Cardiac muscle cell (in vitro differentiated cells and primary cell): ENCODE data around the gene SLC12A5. TPM values are rescaled to one million over a fixed set of nuclear protein-coding genes. Genes with fewer than 3 reads are reported as not detected.
A peak's percentile ranks its signal among the peaks of the same experiment; 100 is the strongest.

ENCODE experiments used
- DNase-seq, 2 donors: peaks; one replicate each; pipeline versions ENCODE4 v3.0.0 to v3.0.0-alpha.2; 2010 to 2017; ENCODE audit warnings: low read depth in 1 of 2, low spot score in 1 of 2
- H3K27ac ChIP-seq: fragments of 200-600 bp; sonication (generic); 2 replicates; pipeline ENCODE4 v1.5.1; 2016
- H3K27me3 ChIP-seq: fragments of 200-600 bp; sonication (generic); 2 replicates; pipeline ENCODE4 v1.6.0; 2016; ENCODE audit warnings: control low read depth
- H3K36me3 ChIP-seq: fragments of 200-600 bp; sonication (generic); 2 replicates; pipeline ENCODE4 v1.5.1; 2016; ENCODE audit warnings: control low read depth
- H3K4me1 ChIP-seq: fragments of 200-600 bp; sonication (generic); 2 replicates; pipeline ENCODE4 v1.8.1; 2017; ENCODE audit warnings: low read depth, mild to moderate bottlenecking, mixed run types
- H3K4me3 ChIP-seq: fragments of 200-600 bp; sonication (generic); 2 replicates; pipeline ENCODE4 v1.5.1; 2016; ENCODE audit warnings: mild to moderate bottlenecking
- H3K9me3 ChIP-seq: fragments of 200-600 bp; sonication (generic); 2 replicates; pipeline ENCODE4 v1.5.1; 2017; ENCODE audit warnings: low read depth, mild to moderate bottlenecking, control low read depth
- polyA plus RNA-seq: library from polyadenylated mRNA; unstranded; fragments of >200 nt; fragmentation: Nextera tagmentation; extraction: Ambion mirVana; gene quantifications from 2 replicates; pipeline ENCODE4 v1.2.1, GENCODE V29; 2016
- total RNA-seq: library from RNA; depleted of rRNA; stranded (reverse); fragments of >200 nt; gene quantifications from 2 replicates; pipeline ENCODE4 v1.2.3, GENCODE V29; 2016
- TF ChIP-seq, protein P1 (sequence below): IDR thresholded peaks from 2 replicates; pipeline ENCODE4 v1.5.1; 2012; ENCODE audit warnings: low read depth, mild to moderate bottlenecking, low read length

Gene SLC12A5
- total and polyA plus RNA-seq, 2 experiments from 2014 or later: 8.3 to 27.9 TPM

DNA sequence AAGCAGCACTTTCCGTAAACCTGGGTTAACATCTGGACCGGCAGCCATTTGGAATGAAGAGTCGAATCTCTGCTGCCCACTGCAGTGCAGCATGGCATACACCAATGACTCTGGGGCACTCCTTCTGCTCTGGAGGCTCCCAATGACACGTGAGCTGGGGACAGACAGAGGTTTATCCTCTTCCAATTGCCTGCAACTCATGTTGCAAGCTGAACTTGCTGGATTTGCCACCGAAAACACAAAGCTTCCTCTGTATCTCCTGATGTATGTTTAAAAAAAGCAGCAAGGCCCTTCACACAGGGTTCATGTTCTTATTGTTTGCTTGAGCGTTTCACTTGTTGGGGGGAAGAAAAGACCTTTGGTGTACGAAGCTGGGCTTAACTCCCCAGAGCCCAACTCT, 49.9 kb downstream of the SLC12A5 start:
- no peaks in the 10 kb centered on the region for H3K9me3 ChIP-seq
- no peak overlapping the region for H3K4me3 ChIP-seq
- H3K27ac ChIP-seq: no peak overlapping the region
- no peaks in the 10 kb centered on the region for H3K27me3 ChIP-seq
- no peak for DNase-seq
- peaks cover 4% of the 10 kb centered on the region for H3K36me3 ChIP-seq
- peaks cover 34% of the 10 kb centered on the region for H3K4me1 ChIP-seq
- TF ChIP-seq, protein P1, sequence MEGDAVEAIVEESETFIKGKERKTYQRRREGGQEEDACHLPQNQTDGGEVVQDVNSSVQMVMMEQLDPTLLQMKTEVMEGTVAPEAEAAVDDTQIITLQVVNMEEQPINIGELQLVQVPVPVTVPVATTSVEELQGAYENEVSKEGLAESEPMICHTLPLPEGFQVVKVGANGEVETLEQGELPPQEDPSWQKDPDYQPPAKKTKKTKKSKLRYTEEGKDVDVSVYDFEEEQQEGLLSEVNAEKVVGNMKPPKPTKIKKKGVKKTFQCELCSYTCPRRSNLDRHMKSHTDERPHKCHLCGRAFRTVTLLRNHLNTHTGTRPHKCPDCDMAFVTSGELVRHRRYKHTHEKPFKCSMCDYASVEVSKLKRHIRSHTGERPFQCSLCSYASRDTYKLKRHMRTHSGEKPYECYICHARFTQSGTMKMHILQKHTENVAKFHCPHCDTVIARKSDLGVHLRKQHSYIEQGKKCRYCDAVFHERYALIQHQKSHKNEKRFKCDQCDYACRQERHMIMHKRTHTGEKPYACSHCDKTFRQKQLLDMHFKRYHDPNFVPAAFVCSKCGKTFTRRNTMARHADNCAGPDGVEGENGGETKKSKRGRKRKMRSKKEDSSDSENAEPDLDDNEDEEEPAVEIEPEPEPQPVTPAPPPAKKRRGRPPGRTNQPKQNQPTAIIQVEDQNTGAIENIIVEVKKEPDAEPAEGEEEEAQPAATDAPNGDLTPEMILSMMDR: no peak

DNA sequence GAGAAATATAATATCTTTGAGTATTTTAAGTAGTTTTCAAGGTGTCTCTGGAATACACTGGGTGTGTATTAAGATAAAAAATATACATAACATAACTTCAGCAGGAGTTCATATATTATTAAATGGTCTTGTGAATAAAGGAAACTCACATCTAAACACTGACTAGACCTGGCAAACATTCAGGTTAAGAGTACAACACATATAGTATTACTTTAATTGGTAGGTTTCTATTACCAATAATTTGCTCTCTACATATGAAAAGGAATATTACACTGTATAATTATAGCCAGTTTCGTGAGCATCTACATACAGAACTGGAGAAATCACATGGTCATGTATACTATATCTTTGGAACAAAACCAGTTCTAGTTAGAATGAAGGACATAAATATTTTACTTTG, 52.1 kb downstream of the SLC12A5 start:
- no peak for DNase-seq
- H3K4me3 ChIP-seq: no peak overlapping the region
- H3K36me3 ChIP-seq: peaks cover 4% of the 10 kb centered on the region
- no peaks in the 10 kb centered on the region for H3K27me3 ChIP-seq
- H3K9me3 ChIP-seq: no peaks in the 10 kb centered on the region
- H3K4me1 ChIP-seq: peaks cover 33% of the 10 kb centered on the region
- H3K27ac ChIP-seq: no peak overlapping the region
- TF ChIP-seq, protein P1: no peak

DNA sequence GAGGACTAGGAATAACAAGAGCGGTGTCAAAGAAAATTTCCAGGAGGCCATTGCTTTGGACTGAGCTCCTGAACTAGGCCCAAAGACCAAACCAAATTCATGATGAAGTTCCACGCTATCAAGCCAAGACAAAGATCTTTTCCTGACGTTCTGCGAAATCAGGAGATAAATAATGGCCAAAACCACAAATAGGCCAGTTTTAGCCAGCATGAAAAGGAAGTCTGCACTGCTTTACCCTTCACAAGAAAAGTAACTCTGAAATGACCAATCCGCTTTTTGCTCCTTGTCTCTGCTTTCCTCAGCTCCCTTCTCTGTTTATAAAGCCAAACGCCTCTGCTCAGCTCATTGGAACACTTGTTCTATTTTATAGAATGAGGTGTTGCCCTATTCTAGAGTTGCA, 54.1 kb downstream of the SLC12A5 start:
- H3K27ac ChIP-seq: no peak overlapping the region
- H3K27me3 ChIP-seq: no peaks in the 10 kb centered on the region
- no peaks in the 10 kb centered on the region for H3K9me3 ChIP-seq
- H3K4me3 ChIP-seq: no peak overlapping the region
- peak in 1 of 2 donors; percentile 37 for DNase-seq
- TF ChIP-seq, protein P1: no peak
- peaks cover 4% of the 10 kb centered on the region for H3K36me3 ChIP-seq
- peaks cover 31% of the 10 kb centered on the region for H3K4me1 ChIP-seq

DNA sequence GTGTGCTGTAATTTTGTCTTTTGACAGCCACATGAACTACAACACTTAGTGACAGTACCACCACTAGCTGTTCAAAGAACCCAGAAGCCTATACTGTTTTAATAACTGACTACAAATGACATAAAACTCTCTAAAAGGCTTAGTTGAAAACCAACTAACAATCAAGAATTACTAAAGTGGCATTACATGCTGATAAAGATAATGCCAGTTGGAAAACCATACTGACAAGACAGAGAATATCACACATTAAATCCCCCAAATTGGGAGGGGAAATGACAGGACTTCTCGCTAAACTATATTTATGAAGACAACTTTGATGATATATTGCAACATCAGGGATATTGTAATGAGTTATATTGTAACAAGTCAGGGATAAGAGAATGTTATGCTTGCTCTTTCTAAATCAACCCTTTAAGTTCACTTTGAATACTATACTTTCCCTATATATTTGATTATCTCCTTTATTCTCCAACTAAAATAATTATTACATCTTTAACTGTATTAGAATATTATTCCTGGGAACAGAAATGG, 54.6 kb downstream of the SLC12A5 start:
- TF ChIP-seq, protein P1: no peak

DNA sequence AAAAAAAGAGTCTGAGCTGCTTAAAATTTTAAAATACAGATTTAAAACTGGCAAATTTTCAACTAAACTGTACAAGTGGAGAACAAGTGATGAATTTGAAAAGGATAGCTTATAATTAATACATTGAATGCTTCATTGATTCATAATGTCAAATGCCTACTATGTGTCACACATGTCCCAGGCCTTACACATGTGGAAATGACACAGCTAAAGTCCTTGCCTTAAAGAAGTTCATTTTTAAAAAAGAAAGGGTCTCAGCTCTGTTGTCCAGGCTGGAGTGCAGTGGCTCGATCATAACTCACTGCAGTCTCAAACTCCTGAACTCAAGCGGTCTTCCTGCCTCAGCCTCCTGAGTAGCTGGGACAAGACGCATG, 55.8 kb downstream of the SLC12A5 start:
- H3K4me3 ChIP-seq: no peak overlapping the region
- no peaks in the 10 kb centered on the region for H3K36me3 ChIP-seq
- TF ChIP-seq, protein P1: no peak

More for the DNA sequence above, 54.6 kb downstream of the SLC12A5 start:
- Histone ChIP-seq H3K27me3 (no peaks in the 10 kb centered on the region), H3K9me3 (no peaks in the 10 kb centered on the region), H3K4me1 (peaks cover 36% of the 10 kb centered on the region), H3K36me3 (no peaks in the 10 kb centered on the region), H3K4me3 (no peak overlapping the region), H3K27ac (no peak overlapping the region)
- no peak for DNase-seq

More for the DNA sequence above, 55.8 kb downstream of the SLC12A5 start:
- no peak for DNase-seq
- no peaks in the 10 kb centered on the region for H3K27me3 ChIP-seq
- peaks cover 37% of the 10 kb centered on the region for H3K4me1 ChIP-seq
- H3K27ac ChIP-seq: no peak overlapping the region
- H3K9me3 ChIP-seq: no peaks in the 10 kb centered on the region
